ENCODE data around the gene PSMF1.

GRCh38 chr20:1165521-1165920, 47.1 kb downstream of the PSMF1 start:
- TF ChIP-seq CTCF (IDR thresholded peaks at IDR 0.05) (no peak), EZH2 (IDR thresholded peaks at IDR 0.05) (no peak)
